ENCODE data around the gene ANAPC5.

The ANAPC5 gene

GRCh38 chr12:121323908-121324307 is 28.3 kb downstream of the ANAPC5 start:
- TF ChIP-seq REST (IDR thresholded peaks at IDR 0.05; ENCODE audit: insufficient read depth in 1 of 2, low read depth in 2 of 2, low read length in 2 of 2): no peak
- no peak for TF ChIP-seq FOXP2 (optimal IDR thresholded peaks at IDR 0.05; ENCODE audit: borderline replicate concordance, extremely low read depth, extremely low read length, insufficient read depth)
- TF ChIP-seq SIN3A (IDR thresholded peaks at IDR 0.05; ENCODE audit: borderline replicate concordance, insufficient read depth, low read length): no peak
- TF ChIP-seq POLR2AphosphoS5 (IDR thresholded peaks at IDR 0.05; ENCODE audit: low read depth, low read length): no peak
- TF ChIP-seq TAF1 (IDR thresholded peaks at IDR 0.05; ENCODE audit: borderline replicate concordance, insufficient read depth, low read length): no peak

- TF ChIP-seq POLR2AphosphoS5 (IDR thresholded peaks at IDR 0.05; ENCODE audit: low read depth, low read length) (no peak), FOXP2 (optimal IDR thresholded peaks at IDR 0.05; ENCODE audit: borderline replicate concordance, extremely low read depth, extremely low read length, insufficient read depth) (no peak), SIN3A (IDR thresholded peaks at IDR 0.05; ENCODE audit: borderline replicate concordance, insufficient read depth, low read length) (no peak), REST (IDR thresholded peaks at IDR 0.05; ENCODE audit: insufficient read depth in 1 of 2, low read depth in 2 of 2, low read length in 2 of 2) (no peak), TAF1 (IDR thresholded peaks at IDR 0.05; ENCODE audit: borderline replicate concordance, insufficient read depth, low read length) (no peak)
Measured at GRCh38 chr12:121318121-121318520, 34.1 kb downstream of the ANAPC5 start.

GRCh38 chr12:121314431-121314830 is 37.8 kb downstream of the ANAPC5 start:
- TF ChIP-seq POLR2AphosphoS5 (IDR thresholded peaks at IDR 0.05; ENCODE audit: low read depth, low read length) (no peak), TAF1 (IDR thresholded peaks at IDR 0.05; ENCODE audit: borderline replicate concordance, insufficient read depth, low read length) (no peak), FOXP2 (optimal IDR thresholded peaks at IDR 0.05; ENCODE audit: borderline replicate concordance, extremely low read depth, extremely low read length, insufficient read depth) (no peak), REST (IDR thresholded peaks at IDR 0.05; ENCODE audit: insufficient read depth in 1 of 2, low read depth in 2 of 2, low read length in 2 of 2) (no peak), SIN3A (IDR thresholded peaks at IDR 0.05; ENCODE audit: borderline replicate concordance, insufficient read depth, low read length) (no peak)

GRCh38 chr12:121304306-121304705 is 47.9 kb downstream of the ANAPC5 start:
- TF ChIP-seq POLR2AphosphoS5 (IDR thresholded peaks at IDR 0.05; ENCODE audit: low read depth, low read length) (no peak), SIN3A (IDR thresholded peaks at IDR 0.05; ENCODE audit: borderline replicate concordance, insufficient read depth, low read length) (no peak), REST (IDR thresholded peaks at IDR 0.05; ENCODE audit: insufficient read depth in 1 of 2, low read depth in 2 of 2, low read length in 2 of 2) (no peak), FOXP2 (optimal IDR thresholded peaks at IDR 0.05; ENCODE audit: borderline replicate concordance, extremely low read depth, extremely low read length, insufficient read depth) (no peak), TAF1 (IDR thresholded peaks at IDR 0.05; ENCODE audit: borderline replicate concordance, insufficient read depth, low read length) (no peak)

GRCh38 chr12:121301876-121302275 is 50.3 kb downstream of the ANAPC5 start:
- TF ChIP-seq FOXP2 (optimal IDR thresholded peaks at IDR 0.05; ENCODE audit: borderline replicate concordance, extremely low read depth, extremely low read length, insufficient read depth) (no peak), REST (IDR thresholded peaks at IDR 0.05; ENCODE audit: insufficient read depth in 1 of 2, low read depth in 2 of 2, low read length in 2 of 2) (no peak), POLR2AphosphoS5 (IDR thresholded peaks at IDR 0.05; ENCODE audit: low read depth, low read length) (no peak), SIN3A (IDR thresholded peaks at IDR 0.05; ENCODE audit: borderline replicate concordance, insufficient read depth, low read length) (no peak), TAF1 (IDR thresholded peaks at IDR 0.05; ENCODE audit: borderline replicate concordance, insufficient read depth, low read length) (no peak)
